ENCODE results near the gene EGFLAM. TPM values are rescaled to one million over a fixed set of nuclear protein-coding genes. Genes with fewer than 3 reads are reported as not detected.

EGFLAM gene
- total and polyA plus RNA-seq, 9 of the 15 experiments (the other 6 are each of a cell fraction or from before 2014, with no cell fraction given): 0.09 to 2.5 (median 1.0) TPM

DNA sequence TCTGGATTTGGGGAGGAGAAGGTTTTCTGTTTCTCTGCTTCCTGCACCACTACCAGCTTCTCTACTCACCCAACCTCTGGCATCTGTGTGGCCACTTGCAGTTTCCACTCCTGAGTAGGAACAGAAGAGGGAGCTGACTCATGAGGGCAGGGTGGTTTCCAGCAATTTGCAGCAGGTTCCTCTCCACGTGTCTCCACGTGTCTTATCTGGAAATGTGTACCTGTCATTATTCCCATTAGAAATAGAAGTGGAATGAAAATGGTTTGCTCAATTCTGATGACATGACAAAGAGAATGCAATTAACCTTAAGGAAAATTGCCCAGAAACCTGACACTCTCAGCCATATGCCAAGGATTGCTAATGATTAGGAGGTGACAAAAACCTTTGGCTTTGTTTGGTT lies 33.0 kb downstream of the EGFLAM start (continued):
- TF ChIP-seq, protein P1, sequence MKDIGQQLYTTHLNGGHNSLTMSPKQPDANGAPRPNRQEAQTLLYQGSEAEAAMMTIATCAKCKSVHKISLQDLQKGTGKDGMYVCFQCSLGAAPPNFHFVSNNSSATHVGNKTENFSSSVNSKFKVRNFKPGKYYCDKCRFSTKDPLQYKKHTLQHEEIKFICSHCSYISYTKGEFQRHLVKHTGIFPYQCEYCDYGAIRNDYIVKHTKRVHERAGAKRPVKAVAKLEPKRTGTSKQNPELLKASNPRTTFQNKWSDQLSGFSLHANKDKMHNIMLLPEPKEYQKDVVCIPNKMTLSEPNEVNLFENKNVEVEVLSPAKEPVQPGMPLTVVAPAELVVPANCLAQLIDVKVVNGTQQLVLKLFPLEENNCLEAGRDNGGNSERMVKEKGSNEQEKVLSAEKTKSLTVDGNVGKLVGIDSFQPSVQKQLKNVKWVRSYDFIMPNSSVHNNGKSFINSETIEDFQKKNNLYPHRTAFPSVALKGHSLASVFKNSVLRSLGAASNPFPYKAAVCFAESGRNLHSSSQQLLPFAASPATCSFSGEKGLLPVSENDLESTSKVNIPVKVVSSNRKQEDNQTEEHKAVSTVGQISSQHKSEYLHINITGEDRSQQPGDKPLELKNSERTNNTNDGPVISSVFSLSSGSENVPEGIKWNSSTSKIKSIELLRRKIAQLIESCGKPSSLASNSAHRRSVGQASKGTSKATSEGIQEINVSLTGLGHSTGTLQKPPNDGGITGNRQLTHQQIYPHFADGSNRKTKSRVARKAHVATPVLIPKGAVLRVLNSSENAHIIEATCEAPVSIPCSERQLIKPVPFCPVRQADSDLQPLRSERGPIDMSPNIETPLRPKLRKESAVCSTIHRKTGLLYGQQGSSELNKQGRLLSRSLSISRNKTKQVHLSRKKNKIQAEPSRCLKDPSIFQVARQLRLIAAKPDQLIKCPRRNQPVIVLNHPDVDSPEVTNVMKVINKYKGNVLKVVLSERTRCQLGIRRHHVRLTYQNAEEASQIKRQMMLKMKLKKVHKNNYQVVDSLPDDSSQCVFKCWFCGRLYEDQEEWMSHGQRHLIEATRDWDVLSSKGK (CRISPR knock-in tag; IDR thresholded peaks at IDR 0.05): no peak
- TF ChIP-seq NFE2 (IDR thresholded peaks at IDR 0.05; ENCODE audit: low read depth) (0 out of 2 replicates have a peak, but pooled peaks have one; percentile 31), TRIM24 (IDR thresholded peaks at IDR 0.05) (0 out of 4 replicates have a peak, but pooled peaks of 1 of the 2 experiments have one; percentile 9), CBFB (CRISPR knock-in tag; IDR thresholded peaks at IDR 0.05) (no peak), REST (IDR thresholded peaks at IDR 0.05; ENCODE audit: borderline replicate concordance) (no peak), REST (CRISPR knock-in tag; IDR thresholded peaks at IDR 0.05; ENCODE audit: low read depth) (no peak), ZNF316 (IDR thresholded peaks at IDR 0.05) (peak; percentile 65), SOX6 (IDR thresholded peaks at IDR 0.05) (0 out of 2 replicates have a peak, but pooled peaks have one; percentile 19), ATF3 (IDR thresholded peaks at IDR 0.05) (peak; percentile 37; the same call in 1 of the 2 replicates), ATF3 (CRISPR knock-in tag; conservative IDR thresholded peaks at IDR 0.05) (no peak), MECOM (CRISPR knock-in tag; IDR thresholded peaks at IDR 0.05) (peak; percentile 19; the same call in 1 of the 2 replicates)
- TF ChIP-seq, protein P2, sequence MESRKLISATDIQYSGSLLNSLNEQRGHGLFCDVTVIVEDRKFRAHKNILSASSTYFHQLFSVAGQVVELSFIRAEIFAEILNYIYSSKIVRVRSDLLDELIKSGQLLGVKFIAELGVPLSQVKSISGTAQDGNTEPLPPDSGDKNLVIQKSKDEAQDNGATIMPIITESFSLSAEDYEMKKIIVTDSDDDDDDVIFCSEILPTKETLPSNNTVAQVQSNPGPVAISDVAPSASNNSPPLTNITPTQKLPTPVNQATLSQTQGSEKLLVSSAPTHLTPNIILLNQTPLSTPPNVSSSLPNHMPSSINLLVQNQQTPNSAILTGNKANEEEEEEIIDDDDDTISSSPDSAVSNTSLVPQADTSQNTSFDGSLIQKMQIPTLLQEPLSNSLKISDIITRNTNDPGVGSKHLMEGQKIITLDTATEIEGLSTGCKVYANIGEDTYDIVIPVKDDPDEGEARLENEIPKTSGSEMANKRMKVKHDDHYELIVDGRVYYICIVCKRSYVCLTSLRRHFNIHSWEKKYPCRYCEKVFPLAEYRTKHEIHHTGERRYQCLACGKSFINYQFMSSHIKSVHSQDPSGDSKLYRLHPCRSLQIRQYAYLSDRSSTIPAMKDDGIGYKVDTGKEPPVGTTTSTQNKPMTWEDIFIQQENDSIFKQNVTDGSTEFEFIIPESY (CRISPR knock-in tag; IDR thresholded peaks at IDR 0.05): no peak
- TF ChIP-seq, protein P3, sequence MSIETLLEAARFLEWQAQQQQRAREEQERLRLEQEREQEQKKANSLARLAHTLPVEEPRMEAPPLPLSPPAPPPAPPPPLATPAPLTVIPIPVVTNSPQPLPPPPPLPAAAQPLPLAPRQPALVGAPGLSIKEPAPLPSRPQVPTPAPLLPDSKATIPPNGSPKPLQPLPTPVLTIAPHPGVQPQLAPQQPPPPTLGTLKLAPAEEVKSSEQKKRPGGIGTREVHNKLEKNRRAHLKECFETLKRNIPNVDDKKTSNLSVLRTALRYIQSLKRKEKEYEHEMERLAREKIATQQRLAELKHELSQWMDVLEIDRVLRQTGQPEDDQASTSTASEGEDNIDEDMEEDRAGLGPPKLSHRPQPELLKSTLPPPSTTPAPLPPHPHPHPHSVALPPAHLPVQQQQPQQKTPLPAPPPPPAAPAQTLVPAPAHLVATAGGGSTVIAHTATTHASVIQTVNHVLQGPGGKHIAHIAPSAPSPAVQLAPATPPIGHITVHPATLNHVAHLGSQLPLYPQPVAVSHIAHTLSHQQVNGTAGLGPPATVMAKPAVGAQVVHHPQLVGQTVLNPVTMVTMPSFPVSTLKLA (conservative IDR thresholded peaks at IDR 0.05): peak; percentile 52 to 74

Data from K562 (cell line).